CD4-positive, alpha-beta T cell treated with Interleukin-2 at 100 ng/mL for 4 hours (primary cell): ENCODE measurements around the gene DDN.

ENCODE experiments used
- DNase-seq: peaks from one replicate; pipeline ENCODE4 v3.0.0-alpha.2; 2020; ENCODE audit warnings: low spot score

The DDN gene

GRCh38 chr12:49013428-49013827 lies 14.3 kb upstream of the DDN start:
- no peak for DNase-seq

GRCh38 chr12:49012739-49013138 lies 13.6 kb upstream of the DDN start:
- no peak for DNase-seq

GRCh38 chr12:49010092-49010668 lies 11.0 kb upstream of the DDN start:
- DNase-seq, result no peak

GRCh38 chr12:49008943-49009342 lies 9.8 kb upstream of the DDN start:
- DNase-seq, result no peak

GRCh38 chr12:49000346-49000745 lies 1.2 kb upstream of the DDN start:
- DNase-seq, result no peak

GRCh38 chr12:48998497-48999353 lies 450 bp downstream of the DDN start:
- no peak for DNase-seq

GRCh38 chr12:48997719-48998496 lies 1.3 kb downstream of the DDN start:
- no peak for DNase-seq

- DNase-seq, result peak; percentile 54
Measured at GRCh38 chr12:48996794-48997718, 2.1 kb downstream of the DDN start.

- peak; percentile 51 for DNase-seq
Measured at GRCh38 chr12:48995086-48995879, 3.9 kb downstream of the DDN start.

GRCh38 chr12:48994224-48995085 lies 4.7 kb downstream of the DDN start:
- no peak for DNase-seq

GRCh38 chr12:48993787-48994186 lies 5.4 kb downstream of the DDN start:
- no peak for DNase-seq

GRCh38 chr12:48991247-48992050 lies 7.7 kb downstream of the DDN start:
- DNase-seq, result no peak

- no peak for DNase-seq
Measured at GRCh38 chr12:48990552-48990951, 8.6 kb downstream of the DDN start.

- DNase-seq, result peak; percentile 75
Measured at GRCh38 chr12:48988030-48988649, 11.0 kb downstream of the DDN start.

GRCh38 chr12:48986720-48987291 lies 12.4 kb downstream of the DDN start:
- no peak for DNase-seq

GRCh38 chr12:48985901-48986300 lies 13.3 kb downstream of the DDN start:
- DNase-seq, result no peak

- DNase-seq, result no peak
Measured at GRCh38 chr12:48985475-48985897, 13.7 kb downstream of the DDN start.

- no peak for DNase-seq
Measured at GRCh38 chr12:48982397-48983080, 16.6 kb downstream of the DDN start.
